ENCODE results near the gene EEFSEC. TPM values are rescaled to one million over a fixed set of nuclear protein-coding genes. Genes with fewer than 3 reads are reported as not detected.

Gene EEFSEC
- total and polyA plus RNA-seq, 2 experiments from 2014 or later = 10.1 to 16.2 TPM

- TF ChIP-seq ZNF462 (CRISPR knock-in tag; IDR thresholded peaks at IDR 0.05) = no peak
- no peak for TF ChIP-seq ZNF331 (CRISPR knock-in tag; IDR thresholded peaks at IDR 0.05; ENCODE audit: low read depth)
- no peak for TF ChIP-seq REST (IDR thresholded peaks at IDR 0.05; ENCODE audit: unreplicated experiment)
Observed at GRCh38 chr3:128199110-128199509, 45.8 kb downstream of the EEFSEC start (continued).

GRCh38 chr3:128201158-128201755, 48.0 kb downstream of the EEFSEC start:
- no peak overlapping the region for H3K4me2 ChIP-seq
- no peaks in the 10 kb centered on the region for H3K9me2 ChIP-seq (ENCODE audit: insufficient read depth)
- H3K4me3 ChIP-seq = no peak overlapping the region
- no peaks in the 10 kb centered on the region for H3K36me3 ChIP-seq (ENCODE audit: insufficient read depth)
- Mint-ChIP-seq H3K9me3 (no peaks in the 10 kb centered on the region), H3K36me3 (ENCODE audit: low read depth) (no peaks in the 10 kb centered on the region), H3K27me3 (ENCODE audit: insufficient read depth, low read depth, poor library complexity) (no peaks in the 10 kb centered on the region), H3K4me1 (peaks cover 38% of the 10 kb centered on the region), H3K4me3 (no peak overlapping the region), H3K27ac (no peak overlapping the region)
- no peak overlapping the region for H2AFZ ChIP-seq
- no peak overlapping the region for H3K27ac ChIP-seq (ENCODE audit: low read depth)
- H3K79me2 ChIP-seq (replicated peaks; ENCODE audit: insufficient read depth) = no peaks in the 10 kb centered on the region
- ATAC-seq (no peak), DNase-seq (ENCODE audit: low spot score) (no peak)
- H4K20me1 ChIP-seq (replicated peaks; ENCODE audit: insufficient read depth) = no peaks in the 10 kb centered on the region
- no peaks in the 10 kb centered on the region for H3F3A ChIP-seq (replicated peaks; ENCODE audit: low read depth)
- H3K27me3 ChIP-seq (ENCODE audit: insufficient read depth) = no peaks in the 10 kb centered on the region
- peaks cover 33% of the 10 kb centered on the region for H3K4me1 ChIP-seq (ENCODE audit: insufficient read depth)
- TF ChIP-seq STAT1 (IDR thresholded peaks at IDR 0.05; ENCODE audit: unreplicated experiment) (no peak), CTCF (conservative IDR thresholded peaks at IDR 0.05; ENCODE audit: low read depth in 2 of 2) (no peak), JUNB (IDR thresholded peaks at IDR 0.05; ENCODE audit: unreplicated experiment) (no peak), EZH2 (IDR thresholded peaks at IDR 0.05; ENCODE audit: low read depth, unreplicated experiment) (no peak), POLR2AphosphoS5 (IDR thresholded peaks at IDR 0.05; ENCODE audit: low read depth) (no peak), ZNF331 (CRISPR knock-in tag; IDR thresholded peaks at IDR 0.05; ENCODE audit: low read depth) (no peak), EZH2phosphoT487 (IDR thresholded peaks at IDR 0.05; ENCODE audit: unreplicated experiment) (no peak)
